Chondrocyte (in vitro differentiated cells): ENCODE measurements around the gene NRP2. TPM values are rescaled to one million over a fixed set of nuclear protein-coding genes. Genes with fewer than 3 reads are reported as not detected.

Source experiments
- DNase-seq: peaks from one replicate; pipeline ENCODE4 v3.0.0; 2021; ENCODE audit warnings: mixed read lengths, low spot score
- H3K27ac Mint-ChIP-seq: one replicate; pipeline ENCODE4 v1.8.0; 2021; ENCODE audit warnings: mild to moderate bottlenecking, moderate library complexity, mixed read lengths; ENCODE audit not compliant: unreplicated experiment
- H3K27me3 Mint-ChIP-seq: 2 replicates; pipeline ENCODE4 v1.8.0; 2021; ENCODE audit warnings: low read depth, mixed read lengths
- H3K36me3 Mint-ChIP-seq: 2 replicates; pipeline ENCODE4 v1.8.0; 2021; ENCODE audit warnings: low read depth, mixed read lengths
- H3K4me1 Mint-ChIP-seq: 2 replicates; pipeline ENCODE4 v1.8.0; 2021; ENCODE audit warnings: low read depth, mild to moderate bottlenecking, mixed read lengths
- H3K4me3 Mint-ChIP-seq: one replicate; pipeline ENCODE4 v1.8.0; 2021; ENCODE audit warnings: mild to moderate bottlenecking, moderate library complexity, mixed read lengths; ENCODE audit not compliant: unreplicated experiment
- H3K9me3 Mint-ChIP-seq: 2 replicates; pipeline ENCODE4 v1.8.0; 2021; ENCODE audit warnings: low read depth, mixed read lengths
- CTCF ChIP-seq: fragments of 200-600 bp; sonication (generic); IDR thresholded peaks from 2 replicates; pipeline ENCODE4 v1.5.0; 2021; ENCODE audit warnings: antibody characterized with exemption, mild to moderate bottlenecking, moderate library complexity
- total RNA-seq: library from RNA; stranded (reverse); gene quantifications from 3 replicates; pipeline ENCODE4 v1.2.1, GENCODE V29; 2021

The NRP2 gene
- total RNA-seq, 1 donor from 2014 or later: 34.5 TPM

GRCh38 chr2:205783872-205784499 is 101.7 kb downstream of the NRP2 start:
- DNase-seq: no peak
- Mint-ChIP-seq H3K9me3 (no peaks in the 10 kb centered on the region), H3K36me3 (peaks cover 2% of the 10 kb centered on the region), H3K27ac (no peak overlapping the region), H3K4me3 (no peak overlapping the region), H3K4me1 (no peaks in the 10 kb centered on the region), H3K27me3 (no peaks in the 10 kb centered on the region)
- no peak for TF ChIP-seq CTCF

GRCh38 chr2:205785507-205786260 is 103.4 kb downstream of the NRP2 start:
- Mint-ChIP-seq H3K4me1 (no peaks in the 10 kb centered on the region), H3K27ac (no peak overlapping the region), H3K27me3 (no peaks in the 10 kb centered on the region), H3K9me3 (no peaks in the 10 kb centered on the region), H3K36me3 (peaks cover 2% of the 10 kb centered on the region), H3K4me3 (no peak overlapping the region)
- no peak for DNase-seq
- no peak for TF ChIP-seq CTCF

- peaks cover 3% of the 10 kb centered on the region for H3K36me3 Mint-ChIP-seq
- DNase-seq: no peak
- H3K4me1 Mint-ChIP-seq: no peaks in the 10 kb centered on the region
- no peaks in the 10 kb centered on the region for H3K27me3 Mint-ChIP-seq
- H3K9me3 Mint-ChIP-seq: no peaks in the 10 kb centered on the region
- H3K27ac Mint-ChIP-seq: no peak overlapping the region
- H3K4me3 Mint-ChIP-seq: no peak overlapping the region
- TF ChIP-seq CTCF: no peak
Observed at GRCh38 chr2:205786976-205787375, 104.7 kb downstream of the NRP2 start.

- H3K27me3 Mint-ChIP-seq: no peaks in the 10 kb centered on the region
- no peak for TF ChIP-seq CTCF
- no peak overlapping the region for H3K27ac Mint-ChIP-seq
- no peak overlapping the region for H3K4me3 Mint-ChIP-seq
- no peaks in the 10 kb centered on the region for H3K4me1 Mint-ChIP-seq
- DNase-seq: no peak
- no peaks in the 10 kb centered on the region for H3K9me3 Mint-ChIP-seq
- peaks cover 8% of the 10 kb centered on the region for H3K36me3 Mint-ChIP-seq
Observed at GRCh38 chr2:205787761-205788160, 105.5 kb downstream of the NRP2 start.

- DNase-seq: no peak
- Mint-ChIP-seq H3K36me3 (peaks cover 13% of the 10 kb centered on the region), H3K4me1 (no peaks in the 10 kb centered on the region), H3K4me3 (no peak overlapping the region), H3K9me3 (no peaks in the 10 kb centered on the region), H3K27me3 (no peaks in the 10 kb centered on the region), H3K27ac (no peak overlapping the region)
- TF ChIP-seq CTCF: no peak
Observed at GRCh38 chr2:205789906-205790305, 107.6 kb downstream of the NRP2 start.
